HepG2 (cell line): ENCODE results near the gene SCAI. TPM values are rescaled to one million over a fixed set of nuclear protein-coding genes. Genes with fewer than 3 reads are reported as not detected.
"Not testable (repeated sequence)": the region's sequence is repeated elsewhere in the genome, so short reads cannot be mapped to it uniquely, and the experiment has no call there.

Experiments used
- ATAC-seq: fragments of 200-7000 bp; cut with Tn5 transposase; 3 replicates; pipeline ENCODE4 v1.9.1; 2020; ENCODE audit warnings: mild to moderate bottlenecking, moderate library complexity
- BruUV-seq: library from RNA; stranded (reverse); fragments of 400-500 nt; replicated peaks from 2 replicates; lab custom pipeline; 2021; lab: Mats Ljungman, UMichigan
- CTCF ChIA-PET: fragments of 300-600 bp; formaldehyde crosslinking; extraction: SDS; loops from one replicate; lab custom pipeline; 2021; ENCODE audit warnings: low total read pairs, inconsistent platforms, low intra/inter-chr PET ratio; lab: Yijun Ruan, JAX
- POLR2A ChIA-PET: fragments of 350-600 bp; sonication (Branson Sonifier 250); formaldehyde crosslinking; loops from one replicate; lab custom pipeline; 2020; ENCODE audit warnings: antibody characterized with exemption, inconsistent platforms; lab: Yijun Ruan, JAX
- DNase-seq: peaks from one replicate; pipeline ENCODE4 v3.0.0-alpha.2; 2015; ENCODE audit warnings: low spot score
- FAIRE-seq: peaks from 3 replicates; lab custom pipeline; 2011; peaks lifted over from hg19 to GRCh38; lab: Jason Lieb, UNC
- H2AFZ ChIP-seq: one replicate; pipeline ENCODE4 v1.6.1; 2011; ENCODE audit warnings: low read length, inconsistent platforms
- H3K27ac ChIP-seq: fragments of 300-600 bp; 3 replicates; pipeline ENCODE4 v1.8.0; 2011; ENCODE audit warnings: mixed run types, mild to moderate bottlenecking, mixed read lengths, low read length, inconsistent platforms; ENCODE audit not compliant: insufficient read depth; ENCODE audit errors: extremely low read length
- H3K27me3 ChIP-seq, 2 experiments: fragments of 200-600 bp in 1 of 2; 2 replicates in 1 of 2; 3 replicates in 1 of 2; pipeline versions ENCODE4 v1.6.0 to v1.8.0; 2011; ENCODE audit warnings: low read length in 2 of 2, mild to moderate bottlenecking in 2 of 2, moderate library complexity in 2 of 2, inconsistent platforms in 1 of 2; ENCODE audit not compliant: insufficient read depth in 2 of 2, control insufficient read depth in 1 of 2
- H3K36me3 ChIP-seq, 2 experiments: fragments of 200-600 bp in 1 of 2; replicated peaks in 1 of 2; 2 replicates in 1 of 2; 3 replicates in 1 of 2; pipeline versions ENCODE4 v1.5.1 to v1.8.0; 2011; ENCODE audit warnings: low read length in 2 of 2, inconsistent platforms in 1 of 2; ENCODE audit not compliant: insufficient read depth in 2 of 2, control insufficient read depth in 1 of 2
- H3K4me1 ChIP-seq: 2 replicates; pipeline ENCODE4 v1.5.1; 2012; ENCODE audit warnings: low read length, inconsistent platforms; ENCODE audit not compliant: insufficient read depth
- H3K4me2 ChIP-seq: 2 replicates; pipeline ENCODE4 v1.6.0; 2011; ENCODE audit warnings: low read depth, low read length, inconsistent platforms
- H3K4me3 ChIP-seq, 3 experiments: fragments of 200-600 bp in 1 of 3; sonication (generic), shearing (Covaris generic) in 1 of 3; replicated peaks in 1 of 3; 2 replicates each; pipeline ENCODE4 v1.5.1; 2011 to 2016; ENCODE audit warnings: low read length in 3 of 3, inconsistent platforms in 2 of 3, low read depth in 2 of 3, mild to moderate bottlenecking in 2 of 3, control low read depth in 1 of 3, mixed read lengths in 1 of 3; ENCODE audit not compliant: insufficient read depth in 1 of 3
- H3K79me2 ChIP-seq: one replicate; pipeline ENCODE4 v1.6.1; 2011; ENCODE audit warnings: low read length, inconsistent platforms; ENCODE audit not compliant: insufficient read depth
- H3K9ac ChIP-seq: 2 replicates; pipeline ENCODE4 v1.6.0; 2011; ENCODE audit warnings: mild to moderate bottlenecking, low read depth, low read length, inconsistent platforms; ENCODE audit not compliant: insufficient read depth
- H3K9me3 ChIP-seq: 2 replicates; pipeline ENCODE4 v1.5.1; 2012; ENCODE audit warnings: mild to moderate bottlenecking, low read length
- H4K20me1 ChIP-seq: 2 replicates; pipeline ENCODE4 v1.6.0; 2011; ENCODE audit warnings: inconsistent platforms, mild to moderate bottlenecking, low read length, moderate library complexity; ENCODE audit not compliant: insufficient read depth
- RBAK ChIP-seq: sonication (generic); formaldehyde crosslinking; IDR thresholded peaks from 2 replicates; pipeline ENCODE4 v1.5.1; 2020; ENCODE audit warnings: mild to moderate bottlenecking, missing genetic modification reagents
- WGBS: methylation state at CpG from one replicate; pipeline ENCODE4 v1.1.6; 2017; ENCODE audit warnings: low lambda C conversion rate; 5-methylcytosine and 5-hydroxymethylcytosine counted together
- in situ Hi-C: cut with HindIII; loops from 2 replicates; pipeline ENCODE4 v1.10.0; 2017; ENCODE audit warnings: low pct_unique_long_range_greater_than_20kb; ENCODE audit not compliant: extremely low pct_ligation_motif_present
- intact Hi-C: fragments of 100-400 bp; cut with micrococcal nuclease; formaldehyde crosslinking; loops from one replicate; pipeline ENCODE4 v1.10.0; 2022; ENCODE audit not compliant: unreplicated experiment
- polyA plus RNA-seq, 8 experiments: library from polyadenylated mRNA; depleted of rRNA in 3 of 8; stranded (reverse) in 7 of 8; unstranded in 1 of 8; fragments of >200 nt; fragmentation: Illumina TruSeq in 4 of 8; extraction: Trizol in 4 of 8; gene quantifications; 2 replicates each; pipeline versions ENCODE4 v1.2.1 to v1.2.3, GENCODE V29; 2011 to 2016; ENCODE audit warnings: low read depth in 4 of 8, missing spikeins in 1 of 8, mixed read lengths in 1 of 8; ENCODE audit not compliant: insufficient read depth in 1 of 8
- total RNA-seq, 5 experiments: library from RNA; depleted of rRNA; stranded (reverse); fragments of >200 nt; fragmentation: Illumina TruSeq; extraction: Trizol; gene quantifications; 2 replicates each; pipeline ENCODE4 v1.2.3, GENCODE V29; 2016; ENCODE audit warnings: low read depth in 1 of 5

Gene SCAI
- total and polyA plus RNA-seq, 2 of the 13 experiments (the other 11 are each of a cell fraction or from before 2014, with no cell fraction given), result 4.4 to 8.4 TPM

DNA sequence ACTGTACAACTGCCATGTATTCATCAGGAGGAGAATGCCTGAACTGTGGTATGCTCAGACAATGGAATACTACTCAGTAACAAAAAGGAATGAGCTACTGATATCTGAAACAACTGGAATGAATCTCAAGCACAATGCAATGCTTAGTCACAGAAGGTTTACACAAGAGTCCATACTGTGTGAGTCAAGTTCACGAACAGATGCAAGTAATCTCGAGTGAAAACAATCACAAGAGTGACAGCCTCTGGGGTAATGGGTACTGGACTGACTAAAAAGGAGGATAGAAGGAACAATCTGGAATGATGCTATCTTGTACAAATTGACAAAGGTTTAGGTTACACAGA is 182.9 kb downstream of the SCAI start:
- Histone ChIP-seq H3K9me3 (no peaks in the 10 kb centered on the region), H3K36me3 (no peaks in the 10 kb centered on the region), H3K79me2 (no peaks in the 10 kb centered on the region), H2AFZ (no peak overlapping the region), H3K4me3 (no peak overlapping the region), H3K27me3 (no peaks in the 10 kb centered on the region), H4K20me1 (no peaks in the 10 kb centered on the region), H3K27ac (no peak overlapping the region), H3K9ac (no peak overlapping the region), H3K4me1 (no peaks in the 10 kb centered on the region), H3K4me2 (no peak overlapping the region)
- BruUV-seq, result no TSS peak
- ATAC-seq, result no peak
- no peak for FAIRE-seq
- intact Hi-C loops (no loop called here), in situ Hi-C loops (no loop called here)
- TF ChIP-seq RBAK, result no peak
- POLR2A ChIA-PET, result interaction anchor here (0.7 kb wide), 1 partner anchor 91 kb away, joined by 3 read pairs; no protein-coding TSS in a partner anchor
- CTCF ChIA-PET, result no interaction called here
- WGBS, result 71% methylated on average over 2 of the region's 2 CpGs
- no peak for DNase-seq

DNA sequence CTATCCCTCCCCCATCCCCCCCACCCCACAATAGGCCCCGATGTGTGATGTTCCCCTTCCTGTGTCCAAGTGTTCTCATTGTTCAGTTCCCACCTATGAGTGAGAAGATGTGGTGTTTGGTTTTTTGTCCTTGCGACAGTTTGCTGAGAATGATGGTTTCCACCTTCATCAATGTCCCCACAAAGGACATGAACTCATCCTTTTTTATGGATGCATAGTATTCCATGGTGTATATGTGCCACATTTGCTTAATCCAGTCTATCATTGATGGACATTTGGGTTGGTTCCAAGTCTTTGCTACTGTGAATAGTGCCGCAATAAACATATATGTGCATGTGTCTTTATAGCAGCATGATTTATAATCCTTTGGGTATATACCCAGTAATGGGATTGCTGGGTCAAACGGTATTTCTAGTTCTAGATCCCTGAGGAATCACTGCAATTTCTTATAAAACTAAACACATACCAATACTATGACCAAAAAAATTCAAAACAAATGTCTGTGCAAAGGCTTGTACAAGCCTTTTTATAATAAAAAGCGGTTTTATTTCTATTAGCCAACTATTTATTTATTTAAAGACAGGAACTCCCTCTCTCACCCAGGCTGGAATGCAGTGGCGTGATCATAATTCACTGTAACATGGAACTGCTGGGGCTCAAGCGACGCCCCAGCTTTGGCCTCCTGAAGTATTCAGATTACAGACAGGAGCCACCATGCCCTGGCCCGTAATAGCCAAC is 183.5 kb downstream of the SCAI start:
- H3K36me3 ChIP-seq, DNase-seq, POLR2A ChIA-PET, H2AFZ ChIP-seq, H3K4me3 ChIP-seq, H4K20me1 ChIP-seq, H3K4me2 ChIP-seq, intact Hi-C loops, ATAC-seq, in situ Hi-C loops, H3K9me3 ChIP-seq, H3K9ac ChIP-seq, H3K27me3 ChIP-seq, H3K27ac ChIP-seq, H3K4me1 ChIP-seq, H3K79me2 ChIP-seq, CTCF ChIA-PET, FAIRE-seq, BruUV-seq: not testable (repeated sequence)
- WGBS, result over 99% methylated on average over 9 of the region's 9 CpGs
